Fibroblast of mammary gland (primary cell): Measurements from ENCODE around the gene ARG2.

ENCODE experiments used
- DNase-seq: peaks from one replicate; pipeline ENCODE4 v3.0.0-alpha.2; 2010; ENCODE audit warnings: low read depth
- H3K4me3 ChIP-seq: 2 replicates; pipeline ENCODE4 v1.5.1; 2011; ENCODE audit warnings: low read depth, mild to moderate bottlenecking, low read length, moderate library complexity; ENCODE audit not compliant: control insufficient read depth
- TF ChIP-seq, protein P1 (sequence below): conservative IDR thresholded peaks from 2 replicates; pipeline ENCODE4 v1.5.1; 2011; ENCODE audit warnings: low read depth, low read length, inconsistent platforms; ENCODE audit not compliant: control insufficient read depth, insufficient read depth

The ARG2 gene

DNA sequence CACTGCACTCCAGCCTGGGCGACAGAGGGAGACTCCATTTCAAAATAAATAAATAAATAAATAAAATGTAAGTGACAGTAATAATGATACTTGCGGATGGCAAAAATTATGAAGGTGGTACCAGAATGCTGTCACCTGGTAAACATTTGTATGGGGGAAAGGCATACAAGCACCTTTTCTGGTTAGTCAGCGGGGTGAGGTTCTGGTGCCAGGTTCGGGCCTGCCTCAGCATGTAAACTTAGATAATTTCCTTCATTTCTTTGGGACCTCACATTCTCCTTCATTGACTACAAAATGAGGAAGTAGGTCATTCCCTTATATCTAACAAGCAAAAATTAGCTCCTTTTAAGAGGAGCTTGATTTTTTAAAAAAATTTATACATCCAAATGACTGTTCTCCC lies 43.9 kb downstream of the ARG2 start:
- no peak overlapping the region for H3K4me3 ChIP-seq
- no peak for DNase-seq
- TF ChIP-seq, protein P1, sequence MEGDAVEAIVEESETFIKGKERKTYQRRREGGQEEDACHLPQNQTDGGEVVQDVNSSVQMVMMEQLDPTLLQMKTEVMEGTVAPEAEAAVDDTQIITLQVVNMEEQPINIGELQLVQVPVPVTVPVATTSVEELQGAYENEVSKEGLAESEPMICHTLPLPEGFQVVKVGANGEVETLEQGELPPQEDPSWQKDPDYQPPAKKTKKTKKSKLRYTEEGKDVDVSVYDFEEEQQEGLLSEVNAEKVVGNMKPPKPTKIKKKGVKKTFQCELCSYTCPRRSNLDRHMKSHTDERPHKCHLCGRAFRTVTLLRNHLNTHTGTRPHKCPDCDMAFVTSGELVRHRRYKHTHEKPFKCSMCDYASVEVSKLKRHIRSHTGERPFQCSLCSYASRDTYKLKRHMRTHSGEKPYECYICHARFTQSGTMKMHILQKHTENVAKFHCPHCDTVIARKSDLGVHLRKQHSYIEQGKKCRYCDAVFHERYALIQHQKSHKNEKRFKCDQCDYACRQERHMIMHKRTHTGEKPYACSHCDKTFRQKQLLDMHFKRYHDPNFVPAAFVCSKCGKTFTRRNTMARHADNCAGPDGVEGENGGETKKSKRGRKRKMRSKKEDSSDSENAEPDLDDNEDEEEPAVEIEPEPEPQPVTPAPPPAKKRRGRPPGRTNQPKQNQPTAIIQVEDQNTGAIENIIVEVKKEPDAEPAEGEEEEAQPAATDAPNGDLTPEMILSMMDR, result no peak

DNA sequence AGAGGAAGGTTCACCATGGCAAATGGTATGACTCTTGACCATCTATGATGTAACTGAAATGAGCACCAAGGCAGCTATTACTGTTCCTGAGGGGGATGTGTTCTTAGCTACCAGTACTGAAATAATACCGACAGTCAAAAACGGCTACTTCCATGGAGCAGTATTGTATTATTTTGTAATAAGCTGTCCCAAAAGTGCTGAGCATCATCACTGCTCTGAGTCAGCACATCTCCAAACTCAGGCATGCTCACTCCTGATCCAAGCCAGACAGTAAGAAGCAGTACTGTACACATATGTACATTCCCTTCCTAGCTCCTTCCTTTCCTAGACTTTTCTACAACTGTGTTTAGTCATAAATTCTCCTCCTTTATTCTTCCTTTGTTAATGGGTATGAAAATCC lies 46.1 kb downstream of the ARG2 start:
- DNase-seq, result peak; percentile 82
- no peak overlapping the region for H3K4me3 ChIP-seq
- TF ChIP-seq, protein P1, result no peak

DNA sequence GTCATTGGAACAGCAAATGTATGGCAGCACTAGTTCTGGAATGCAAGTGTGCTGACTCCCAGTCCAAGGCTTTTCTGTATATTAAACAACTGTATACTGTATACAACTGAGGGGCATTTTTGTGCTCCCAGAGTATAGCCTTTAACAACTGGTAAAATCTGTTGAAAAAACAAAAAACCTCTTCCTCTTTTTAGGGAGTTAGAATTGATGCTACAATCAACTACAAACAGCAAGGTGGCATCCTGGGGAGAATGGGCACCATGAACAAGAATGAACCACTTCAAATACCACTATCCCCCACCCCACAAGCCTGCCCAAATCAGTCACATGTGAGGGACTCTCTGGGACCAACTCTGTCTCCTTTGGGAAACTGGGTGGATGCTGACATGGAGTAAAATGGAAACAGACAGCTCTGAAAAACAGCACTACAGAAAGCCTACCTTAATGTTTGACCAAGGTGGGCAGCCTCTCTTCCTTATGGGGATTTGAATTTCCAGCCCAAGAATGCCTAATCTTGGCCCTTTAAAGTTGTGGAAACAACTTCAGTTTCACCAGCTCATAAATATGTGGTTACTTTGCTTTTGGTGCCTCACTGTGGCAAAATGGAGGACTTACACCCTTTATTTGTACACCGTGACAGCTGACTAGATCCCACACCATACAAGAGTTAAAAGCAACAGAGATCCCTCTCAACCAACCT lies 47.2 kb downstream of the ARG2 start:
- TF ChIP-seq, protein P1, result peak; percentile 75
- peak; percentile 76 for DNase-seq
- no peak overlapping the region for H3K4me3 ChIP-seq

DNA sequence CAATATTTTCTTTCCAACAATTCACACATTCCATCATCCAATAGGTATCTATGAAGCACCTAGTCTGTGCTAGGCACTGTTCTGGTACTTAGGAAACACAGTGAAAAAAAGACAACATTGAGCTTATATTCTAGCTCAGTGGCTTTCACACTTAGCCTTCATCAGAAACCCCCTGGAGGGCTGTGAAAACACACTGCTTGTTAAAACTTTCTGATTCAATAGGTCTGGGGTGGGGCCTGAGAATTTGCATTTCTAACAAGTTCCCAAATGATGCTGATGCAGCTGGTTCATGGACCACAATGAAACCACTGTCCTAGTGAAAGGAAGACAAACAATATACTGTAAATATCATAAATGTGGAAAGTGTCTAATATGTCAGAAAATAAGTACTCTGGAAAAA lies 48.8 kb downstream of the ARG2 start:
- no peak overlapping the region for H3K4me3 ChIP-seq
- no peak for DNase-seq
- TF ChIP-seq, protein P1, result no peak

DNA sequence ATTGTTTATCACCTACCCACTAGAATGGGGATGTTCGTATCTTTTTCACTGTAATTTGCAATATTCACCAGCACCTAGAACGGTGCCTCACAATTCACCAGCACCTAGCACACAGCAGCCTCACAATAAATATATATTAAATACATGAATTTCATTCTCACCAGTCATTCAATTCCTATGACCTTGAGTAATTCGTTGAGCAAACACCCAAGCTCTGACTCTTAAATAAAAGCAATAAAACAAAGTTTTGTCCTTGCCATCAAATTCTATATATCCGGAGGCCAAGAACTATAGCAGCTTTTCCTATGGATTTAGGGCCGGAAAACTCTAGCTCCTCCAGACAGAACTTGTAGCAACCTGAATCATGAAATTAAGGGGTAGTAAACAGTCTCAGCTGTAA lies 53.7 kb downstream of the ARG2 start:
- peak; percentile 23 for DNase-seq
- TF ChIP-seq, protein P1, result no peak
- H3K4me3 ChIP-seq, result peak overlapping the region; percentile 82

DNA sequence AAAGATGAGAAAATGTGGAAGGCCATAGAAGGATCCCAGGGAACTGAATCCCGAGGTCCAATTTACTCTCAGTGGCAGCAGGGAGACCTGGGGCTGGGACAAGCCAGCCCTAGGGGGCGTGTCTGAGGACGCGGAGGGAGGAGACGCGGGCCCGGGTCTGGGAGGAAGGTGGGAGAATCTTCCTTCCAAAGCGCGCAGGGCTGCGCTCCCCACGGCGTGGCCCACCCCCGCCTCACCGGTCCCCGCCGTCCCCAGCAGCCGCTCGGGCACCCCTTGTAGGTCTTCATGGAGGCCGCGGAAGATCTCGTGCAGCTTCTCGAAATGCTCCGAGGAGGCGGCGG lies 54.4 kb downstream of the ARG2 start:
- peak overlapping the region; percentile 82 for H3K4me3 ChIP-seq
- TF ChIP-seq, protein P1, result no peak
- peak; percentile 40 for DNase-seq
